Fibroblast of mammary gland (primary cell): ENCODE results near the gene PHACTR2.

Experiments
- DNase-seq: peaks from one replicate; pipeline ENCODE4 v3.0.0-alpha.2; 2010; ENCODE audit warnings: low read depth
- H3K4me3 ChIP-seq: 2 replicates; pipeline ENCODE4 v1.5.1; 2011; ENCODE audit warnings: low read depth, mild to moderate bottlenecking, low read length, moderate library complexity; ENCODE audit not compliant: control insufficient read depth
- CTCF ChIP-seq: conservative IDR thresholded peaks from 2 replicates; pipeline ENCODE4 v1.5.1; 2011; ENCODE audit warnings: low read depth, low read length, inconsistent platforms; ENCODE audit not compliant: control insufficient read depth, insufficient read depth

The PHACTR2 gene

DNA sequence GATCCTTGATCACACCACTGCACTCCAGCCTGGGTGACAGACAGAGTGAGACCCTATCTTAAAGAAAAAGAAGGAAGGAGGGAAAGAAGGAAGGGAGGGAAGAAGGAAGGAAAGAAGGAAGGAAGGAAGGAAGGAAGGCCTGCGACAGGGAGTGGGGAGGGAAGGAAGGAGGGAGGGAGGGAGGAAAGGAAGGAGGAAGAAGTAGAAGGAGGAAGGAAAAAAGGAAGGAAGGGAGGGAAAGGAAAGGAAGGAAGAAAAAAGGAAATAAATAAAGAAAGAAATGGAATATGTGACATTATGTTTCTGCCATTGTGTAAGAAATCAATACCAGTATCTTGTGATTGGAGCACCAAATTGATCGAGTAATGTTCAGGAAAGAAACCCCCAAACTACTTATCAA lies 16.2 kb downstream of the PHACTR2 start:
- no peak for DNase-seq
- H3K4me3 ChIP-seq = no peak overlapping the region
- TF ChIP-seq CTCF = no peak

- peak; percentile 46 for DNase-seq
- TF ChIP-seq CTCF = no peak
Observed at GRCh38 chr6:143694560-143694959, 16.8 kb downstream of the PHACTR2 start.

DNA sequence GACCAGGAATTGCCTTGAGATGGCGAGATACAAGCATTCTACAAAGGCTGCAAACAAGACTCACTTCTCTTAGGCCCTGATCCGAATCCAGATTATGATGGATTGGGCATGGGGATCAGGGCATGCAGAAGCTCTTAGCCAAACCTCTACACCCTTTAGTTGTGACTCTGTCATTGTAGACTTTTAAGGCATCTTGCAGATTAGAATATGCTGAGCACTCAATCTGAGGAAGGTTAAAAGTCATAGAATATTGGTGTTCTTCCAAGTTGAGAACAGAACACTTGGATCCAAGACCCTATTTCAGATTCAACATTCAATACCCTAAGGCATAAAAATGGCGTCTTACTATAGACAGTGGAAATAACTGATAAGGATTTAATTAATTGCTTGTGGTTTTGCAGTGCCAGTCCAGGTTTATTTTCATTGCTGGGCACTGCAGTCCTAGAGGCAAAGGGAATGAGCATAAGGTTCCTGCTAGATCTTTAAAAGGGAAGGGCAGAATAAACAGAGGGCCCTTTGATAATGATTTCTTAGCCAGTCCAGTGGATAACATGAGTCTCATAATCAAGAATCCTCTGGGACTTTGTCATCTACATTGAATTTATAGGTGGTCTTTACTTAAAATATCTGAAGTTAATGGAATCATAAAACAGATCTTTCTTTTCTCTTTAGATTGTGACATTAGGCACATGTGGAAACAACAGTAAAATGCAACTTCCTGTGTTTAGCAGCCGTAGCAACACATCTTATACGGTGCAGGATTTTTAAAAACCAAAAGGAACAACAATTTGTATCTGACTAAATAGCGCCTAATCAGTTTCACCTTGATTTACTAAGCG lies 17.6 kb downstream of the PHACTR2 start:
- no peak for DNase-seq
- no peak for TF ChIP-seq CTCF
- H3K4me3 ChIP-seq = no peak overlapping the region

More at GRCh38 chr6:143694560-143694959, 16.8 kb downstream of the PHACTR2 start:
- H3K4me3 ChIP-seq = no peak overlapping the region

DNA sequence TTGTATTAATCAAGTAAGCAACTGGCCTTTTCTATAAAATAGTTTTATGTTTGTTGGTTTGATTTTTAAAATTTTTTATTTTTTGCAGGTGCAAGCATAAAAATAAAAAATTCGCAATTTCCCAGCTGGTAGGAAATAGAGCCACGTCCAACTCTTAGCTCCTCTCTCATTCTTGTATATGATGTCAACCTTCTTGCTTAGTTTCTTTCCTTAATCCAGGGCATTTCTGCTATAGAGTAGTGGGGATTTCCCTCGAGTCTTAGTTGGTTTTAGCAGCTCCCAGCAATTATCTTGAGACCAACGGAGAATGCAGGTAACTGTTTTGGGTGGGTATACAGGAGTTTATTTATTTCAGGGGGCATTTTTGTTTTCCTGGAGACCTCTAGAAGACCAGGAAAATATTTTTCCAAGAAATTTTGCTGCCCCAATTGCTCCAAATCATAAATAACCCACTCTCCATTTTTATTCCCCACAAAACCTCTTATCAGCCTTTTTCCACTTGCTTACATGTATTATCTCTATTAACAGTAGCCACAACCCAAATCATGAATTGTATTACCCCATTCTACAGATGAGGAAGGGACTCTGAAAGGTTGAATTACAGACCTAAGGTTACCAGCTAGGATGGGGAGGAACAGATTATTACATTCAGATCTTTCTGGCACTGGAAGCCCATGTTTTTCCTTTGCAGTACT lies 18.4 kb downstream of the PHACTR2 start:
- TF ChIP-seq CTCF = no peak
- H3K4me3 ChIP-seq = no peak overlapping the region
- DNase-seq = no peak

GRCh38 chr6:143696664-143697000 lies 18.9 kb downstream of the PHACTR2 start:
- no peak overlapping the region for H3K4me3 ChIP-seq
- no peak for TF ChIP-seq CTCF
- no peak for DNase-seq

- TF ChIP-seq CTCF = no peak
- DNase-seq = no peak
- H3K4me3 ChIP-seq = no peak overlapping the region
Observed at GRCh38 chr6:143697076-143697800, 19.5 kb downstream of the PHACTR2 start.
